Uterus (tissue), 2 donors: ENCODE results near the gene OR5H14.

ENCODE experiments used
- POLR2A ChIP-seq, 2 donors: fragments of 450-650 bp; IDR thresholded peaks; one replicate each; pipeline ENCODE4 v1.6.1; 2016; ENCODE audit warnings: antibody characterized with exemption in 2 of 2, mild to moderate bottlenecking in 1 of 2, moderate library complexity in 1 of 2
- TF ChIP-seq, protein P1 (sequence below), 4 experiments: fragments of 200-600 bp in 2 of 4; fragments of 450-650 bp in 2 of 4; sonication (generic) in 2 of 4; IDR thresholded peaks; one replicate each; pipeline ENCODE4 v1.5.1; 2016 to 2019; ENCODE audit warnings: antibody characterized with exemption in 4 of 4, mild to moderate bottlenecking in 2 of 4, moderate library complexity in 1 of 4

DNA sequence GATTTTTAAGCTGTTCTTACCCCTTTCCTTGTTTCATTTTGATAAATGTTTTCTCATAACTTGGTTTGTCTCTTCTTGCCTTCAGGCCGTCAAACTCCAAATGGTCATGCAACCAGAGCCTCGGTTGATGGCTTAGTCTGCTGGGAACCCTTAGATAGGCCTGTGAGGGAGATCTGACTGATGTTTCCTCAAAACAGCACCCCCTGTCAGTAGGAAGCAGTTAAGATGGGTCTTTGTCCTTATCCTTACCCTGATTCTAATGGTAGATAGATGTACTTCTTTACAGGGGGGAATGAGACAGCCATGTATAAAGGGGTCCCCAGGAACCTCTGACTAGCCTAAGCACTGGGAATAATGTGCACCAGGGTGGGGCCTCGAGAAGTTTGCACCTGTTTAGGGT, 33.0 kb upstream of the OR5H14 start:
- TF ChIP-seq, protein P1, sequence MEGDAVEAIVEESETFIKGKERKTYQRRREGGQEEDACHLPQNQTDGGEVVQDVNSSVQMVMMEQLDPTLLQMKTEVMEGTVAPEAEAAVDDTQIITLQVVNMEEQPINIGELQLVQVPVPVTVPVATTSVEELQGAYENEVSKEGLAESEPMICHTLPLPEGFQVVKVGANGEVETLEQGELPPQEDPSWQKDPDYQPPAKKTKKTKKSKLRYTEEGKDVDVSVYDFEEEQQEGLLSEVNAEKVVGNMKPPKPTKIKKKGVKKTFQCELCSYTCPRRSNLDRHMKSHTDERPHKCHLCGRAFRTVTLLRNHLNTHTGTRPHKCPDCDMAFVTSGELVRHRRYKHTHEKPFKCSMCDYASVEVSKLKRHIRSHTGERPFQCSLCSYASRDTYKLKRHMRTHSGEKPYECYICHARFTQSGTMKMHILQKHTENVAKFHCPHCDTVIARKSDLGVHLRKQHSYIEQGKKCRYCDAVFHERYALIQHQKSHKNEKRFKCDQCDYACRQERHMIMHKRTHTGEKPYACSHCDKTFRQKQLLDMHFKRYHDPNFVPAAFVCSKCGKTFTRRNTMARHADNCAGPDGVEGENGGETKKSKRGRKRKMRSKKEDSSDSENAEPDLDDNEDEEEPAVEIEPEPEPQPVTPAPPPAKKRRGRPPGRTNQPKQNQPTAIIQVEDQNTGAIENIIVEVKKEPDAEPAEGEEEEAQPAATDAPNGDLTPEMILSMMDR (IDR thresholded peaks at IDR 0.05), result no peak
- no peak for TF ChIP-seq POLR2A (IDR thresholded peaks at IDR 0.05)
